ENCODE results near the gene ANXA3. TPM values are rescaled to one million over a fixed set of nuclear protein-coding genes. Genes with fewer than 3 reads are reported as not detected.

Gene ANXA3
- total and polyA plus RNA-seq, 2 experiments from 2014 or later = 194 to 198 TPM

DNA sequence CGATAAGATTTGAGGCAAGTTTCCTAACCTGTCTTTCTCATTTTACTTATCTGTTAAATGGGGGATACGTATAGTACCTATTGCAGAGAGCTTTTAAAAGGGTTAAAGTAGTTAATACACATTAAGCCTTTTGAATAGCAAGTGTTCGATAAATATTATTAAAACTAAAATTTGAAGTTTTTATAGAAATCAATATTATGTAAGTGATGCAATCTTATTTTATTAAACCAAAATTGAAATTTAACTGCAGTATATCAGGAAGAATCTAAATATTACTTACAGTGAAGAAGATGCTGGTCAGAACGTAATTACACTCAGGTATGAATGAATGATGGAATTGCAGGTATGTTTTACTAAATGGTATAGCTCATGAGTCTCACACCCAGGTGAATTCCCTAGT is 58.0 kb downstream of the ANXA3 start:
- no peak overlapping the region for H3K4me3 ChIP-seq
- H3K4me1 ChIP-seq (ENCODE audit: insufficient read depth) = peaks cover 4% of the 10 kb centered on the region
- WGBS (ENCODE audit: low lambda C conversion rate, missing lambda C conversion rate) = 69% methylated on average over 4 of the region's 4 CpGs
- no peaks in the 10 kb centered on the region for H3K79me2 ChIP-seq
- H2AFZ ChIP-seq = no peak overlapping the region
- H3K4me2 ChIP-seq = no peak overlapping the region
- no peak for DNase-seq (ENCODE audit: low spot score)
- no peak overlapping the region for H3K27ac ChIP-seq
- no peaks in the 10 kb centered on the region for H3K9me2 ChIP-seq (replicated peaks; ENCODE audit: insufficient read depth)
- H3K9me3 ChIP-seq (ENCODE audit: low read depth) = no peaks in the 10 kb centered on the region
- no peaks in the 10 kb centered on the region for H3K27me3 ChIP-seq
- H4K20me1 ChIP-seq (ENCODE audit: insufficient read depth, poor library complexity, severe bottlenecking) = no peaks in the 10 kb centered on the region
- no peaks in the 10 kb centered on the region for H3K36me3 ChIP-seq (replicated peaks; ENCODE audit: insufficient read depth, low read depth)
- TF ChIP-seq EZH2phosphoT487 (IDR thresholded peaks at IDR 0.05; ENCODE audit: low read depth, severe bottlenecking, unreplicated experiment) (no peak), EZH2 (IDR thresholded peaks at IDR 0.05; ENCODE audit: borderline replicate concordance) (no peak)
- TF ChIP-seq, protein P1, sequence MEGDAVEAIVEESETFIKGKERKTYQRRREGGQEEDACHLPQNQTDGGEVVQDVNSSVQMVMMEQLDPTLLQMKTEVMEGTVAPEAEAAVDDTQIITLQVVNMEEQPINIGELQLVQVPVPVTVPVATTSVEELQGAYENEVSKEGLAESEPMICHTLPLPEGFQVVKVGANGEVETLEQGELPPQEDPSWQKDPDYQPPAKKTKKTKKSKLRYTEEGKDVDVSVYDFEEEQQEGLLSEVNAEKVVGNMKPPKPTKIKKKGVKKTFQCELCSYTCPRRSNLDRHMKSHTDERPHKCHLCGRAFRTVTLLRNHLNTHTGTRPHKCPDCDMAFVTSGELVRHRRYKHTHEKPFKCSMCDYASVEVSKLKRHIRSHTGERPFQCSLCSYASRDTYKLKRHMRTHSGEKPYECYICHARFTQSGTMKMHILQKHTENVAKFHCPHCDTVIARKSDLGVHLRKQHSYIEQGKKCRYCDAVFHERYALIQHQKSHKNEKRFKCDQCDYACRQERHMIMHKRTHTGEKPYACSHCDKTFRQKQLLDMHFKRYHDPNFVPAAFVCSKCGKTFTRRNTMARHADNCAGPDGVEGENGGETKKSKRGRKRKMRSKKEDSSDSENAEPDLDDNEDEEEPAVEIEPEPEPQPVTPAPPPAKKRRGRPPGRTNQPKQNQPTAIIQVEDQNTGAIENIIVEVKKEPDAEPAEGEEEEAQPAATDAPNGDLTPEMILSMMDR (IDR thresholded peaks at IDR 0.05; ENCODE audit: poor library complexity) = no peak

DNA sequence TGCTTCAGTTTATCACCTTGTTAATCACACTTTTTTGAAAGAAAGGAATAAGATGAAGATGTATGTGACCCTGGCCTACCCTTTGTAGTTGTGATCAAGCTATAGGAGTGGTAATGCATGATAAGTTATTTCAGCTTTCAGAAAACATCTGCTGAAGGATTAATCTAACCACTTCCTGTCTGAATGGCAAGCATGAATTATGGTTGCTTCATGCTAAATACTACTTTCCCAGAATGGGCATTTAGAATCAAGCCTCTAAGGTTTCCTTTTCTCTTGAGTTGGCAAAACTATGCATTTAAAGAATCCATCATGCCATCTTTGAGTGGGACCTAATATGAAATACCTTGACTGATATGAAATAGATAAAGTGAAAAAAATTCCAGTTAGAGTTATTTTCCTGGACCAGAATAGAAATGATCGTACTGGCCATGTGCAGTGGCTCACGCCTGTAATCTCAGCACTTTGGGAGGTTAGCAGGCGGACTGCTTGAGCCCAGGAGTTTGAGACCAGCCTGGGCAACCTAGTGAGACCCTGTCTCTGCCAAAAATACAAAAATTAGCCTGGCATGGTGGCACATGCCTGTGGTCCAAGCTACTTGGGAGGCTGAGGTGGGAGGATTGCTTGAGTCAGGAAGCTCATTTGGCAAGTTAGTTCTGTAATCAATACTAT is 59.1 kb downstream of the ANXA3 start:
- 96% methylated on average over 3 of the region's 3 CpGs for WGBS (ENCODE audit: low lambda C conversion rate, missing lambda C conversion rate)
- DNase-seq (ENCODE audit: low spot score) = no peak
- no peak overlapping the region for H2AFZ ChIP-seq
- no peak overlapping the region for H3K4me2 ChIP-seq
- H3K27me3 ChIP-seq = no peaks in the 10 kb centered on the region
- H4K20me1 ChIP-seq (ENCODE audit: insufficient read depth, poor library complexity, severe bottlenecking) = no peaks in the 10 kb centered on the region
- no peaks in the 10 kb centered on the region for H3K36me3 ChIP-seq (replicated peaks; ENCODE audit: insufficient read depth, low read depth)
- H3K79me2 ChIP-seq = no peaks in the 10 kb centered on the region
- H3K9me2 ChIP-seq (replicated peaks; ENCODE audit: insufficient read depth) = no peaks in the 10 kb centered on the region
- no peak overlapping the region for H3K27ac ChIP-seq
- H3K4me1 ChIP-seq (ENCODE audit: insufficient read depth) = peaks cover 9% of the 10 kb centered on the region
- no peak overlapping the region for H3K4me3 ChIP-seq
- TF ChIP-seq, protein P1 (IDR thresholded peaks at IDR 0.05; ENCODE audit: poor library complexity) = no peak
- TF ChIP-seq EZH2phosphoT487 (IDR thresholded peaks at IDR 0.05; ENCODE audit: low read depth, severe bottlenecking, unreplicated experiment) (no peak), EZH2 (IDR thresholded peaks at IDR 0.05; ENCODE audit: borderline replicate concordance) (no peak)
- no peaks in the 10 kb centered on the region for H3K9me3 ChIP-seq (ENCODE audit: low read depth)

DNA sequence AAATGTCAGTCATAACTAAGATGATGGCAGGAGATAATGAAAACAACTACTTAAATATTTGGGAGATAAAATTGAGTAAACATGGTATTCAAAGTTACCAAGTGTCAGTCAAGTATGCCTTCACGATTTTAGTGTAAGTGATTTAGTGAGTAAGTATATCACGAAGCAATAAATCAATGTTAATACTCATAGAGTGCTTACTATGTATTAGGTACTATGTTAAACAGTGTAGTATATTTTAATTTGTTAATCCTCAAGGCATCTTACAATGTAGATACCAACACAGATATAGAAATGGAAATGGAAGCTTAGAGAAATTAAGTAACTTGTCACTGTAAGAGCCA is 59.6 kb downstream of the ANXA3 start:
- Histone ChIP-seq H3K4me3 (no peak overlapping the region), H3K4me1 (ENCODE audit: insufficient read depth) (peaks cover 11% of the 10 kb centered on the region), H2AFZ (no peak overlapping the region), H3K9me3 (ENCODE audit: low read depth) (no peaks in the 10 kb centered on the region), H3K27ac (no peak overlapping the region), H3K9me2 (replicated peaks; ENCODE audit: insufficient read depth) (no peaks in the 10 kb centered on the region), H3K79me2 (no peaks in the 10 kb centered on the region), H3K27me3 (no peaks in the 10 kb centered on the region), H3K36me3 (replicated peaks; ENCODE audit: insufficient read depth, low read depth) (no peaks in the 10 kb centered on the region), H3K4me2 (no peak overlapping the region), H4K20me1 (ENCODE audit: insufficient read depth, poor library complexity, severe bottlenecking) (no peaks in the 10 kb centered on the region)
- no peak for DNase-seq (ENCODE audit: low spot score)
- no peak for TF ChIP-seq EZH2 (IDR thresholded peaks at IDR 0.05; ENCODE audit: borderline replicate concordance)
- TF ChIP-seq, protein P1 (IDR thresholded peaks at IDR 0.05; ENCODE audit: poor library complexity) = no peak
- no peak for TF ChIP-seq EZH2phosphoT487 (IDR thresholded peaks at IDR 0.05; ENCODE audit: low read depth, severe bottlenecking, unreplicated experiment)
- 85% methylated on average over 2 of the region's 2 CpGs for WGBS (ENCODE audit: low lambda C conversion rate, missing lambda C conversion rate)

Measured in hepatocyte (in vitro differentiated cells).